Stimulated activated CD8-positive, alpha-beta memory T cell treated with anti-CD3 and anti-CD28 coated beads, Interleukin-4, amount 100 ng/mL, for 1 hour (primary cell): ENCODE results near the gene ADAM11.
"Not testable (repeated sequence)": the region's sequence is repeated elsewhere in the genome, so short reads cannot be mapped to it uniquely, and the experiment has no call there.

Experiments
- DNase-seq, 2 donors: peaks; one replicate each; pipeline ENCODE4 v3.0.0-alpha.2; 2020; ENCODE audit warnings: low read depth in 2 of 2, low spot score in 1 of 2

Gene ADAM11

GRCh38 chr17:44758414-44759085 lies at the start of gene ADAM11:
TSS of gene ADAM11 (plus strand) at chr17:44758988. CDS start at chr17:44759200, 212 bp downstream.
- no peak for DNase-seq

GRCh38 chr17:44719444-44719843 lies 39.3 kb upstream of the ADAM11 start:
- DNase-seq: no peak

GRCh38 chr17:44722254-44722653 lies 36.5 kb upstream of the ADAM11 start:
- no peak for DNase-seq

- not testable (repeated sequence) for DNase-seq
These were observed 32.7 kb upstream of the ADAM11 start for GRCh38 chr17:44726121-44726520.

- DNase-seq: no peak
These were observed 25.0 kb upstream of the ADAM11 start for GRCh38 chr17:44733753-44734152.

- DNase-seq: no peak
These were observed 24.5 kb upstream of the ADAM11 start for GRCh38 chr17:44734272-44734671.

GRCh38 chr17:44736551-44737240 lies 22.1 kb upstream of the ADAM11 start:
- DNase-seq: no peak

GRCh38 chr17:44738214-44738906 lies 20.4 kb upstream of the ADAM11 start:
- no peak for DNase-seq

- no peak for DNase-seq
These were observed 17.5 kb upstream of the ADAM11 start for GRCh38 chr17:44741316-44741715.

GRCh38 chr17:44745301-44745700 lies 13.5 kb upstream of the ADAM11 start:
- no peak for DNase-seq

GRCh38 chr17:44745738-44746137 lies 13.1 kb upstream of the ADAM11 start:
- not testable (repeated sequence) for DNase-seq

- DNase-seq: no peak
These were observed 11.2 kb upstream of the ADAM11 start for GRCh38 chr17:44747566-44747965.

GRCh38 chr17:44749076-44749979 lies 9.5 kb upstream of the ADAM11 start:
- no peak for DNase-seq

GRCh38 chr17:44749980-44750318 lies 8.8 kb upstream of the ADAM11 start:
- no peak for DNase-seq

GRCh38 chr17:44751331-44751730 lies 7.5 kb upstream of the ADAM11 start:
- DNase-seq: no peak

GRCh38 chr17:44751806-44752205 lies 7.0 kb upstream of the ADAM11 start:
- DNase-seq: no peak

GRCh38 chr17:44752953-44753861 lies 5.6 kb upstream of the ADAM11 start:
- no peak for DNase-seq

- no peak for DNase-seq
These were observed 4.5 kb upstream of the ADAM11 start for GRCh38 chr17:44754276-44754675.

GRCh38 chr17:44755180-44755579 lies 3.6 kb upstream of the ADAM11 start:
- DNase-seq: not testable (repeated sequence)
